GM19238 (cell line): ENCODE measurements around the gene CMIP.

Source experiments
- DNase-seq: peaks from one replicate; pipeline ENCODE4 v3.0.0; 2011; ENCODE audit warnings: low spot score; ENCODE audit not compliant: insufficient read length

CMIP gene

GRCh38 chr16:81581107-81581506, 136.5 kb downstream of the CMIP start:
- DNase-seq, result no peak

- no peak for DNase-seq
These were observed 138.2 kb downstream of the CMIP start for GRCh38 chr16:81582655-81583441.

GRCh38 chr16:81583893-81584631, 139.5 kb downstream of the CMIP start:
- DNase-seq, result no peak

- no peak for DNase-seq
These were observed 141.2 kb downstream of the CMIP start for GRCh38 chr16:81585785-81586184.

GRCh38 chr16:81586417-81586816, 141.8 kb downstream of the CMIP start:
- no peak for DNase-seq

GRCh38 chr16:81586977-81587625, 142.5 kb downstream of the CMIP start:
- no peak for DNase-seq

- no peak for DNase-seq
These were observed 143.1 kb downstream of the CMIP start for GRCh38 chr16:81587626-81588160.

- DNase-seq, result no peak
These were observed 143.9 kb downstream of the CMIP start for GRCh38 chr16:81588326-81589081.

- DNase-seq, result no peak
These were observed 145.5 kb downstream of the CMIP start for GRCh38 chr16:81589975-81590650.

GRCh38 chr16:81590714-81591544, 146.3 kb downstream of the CMIP start:
- DNase-seq, result no peak

- DNase-seq, result no peak
These were observed 146.9 kb downstream of the CMIP start for GRCh38 chr16:81591545-81591870.

- no peak for DNase-seq
These were observed 147.8 kb downstream of the CMIP start for GRCh38 chr16:81592353-81592866.

GRCh38 chr16:81593481-81593880, 148.9 kb downstream of the CMIP start:
- DNase-seq, result no peak

- DNase-seq, result no peak
These were observed 151.2 kb downstream of the CMIP start for GRCh38 chr16:81595629-81596292.

- DNase-seq, result no peak
These were observed 152.6 kb downstream of the CMIP start for GRCh38 chr16:81597079-81597658.

- no peak for DNase-seq
These were observed 153.5 kb downstream of the CMIP start for GRCh38 chr16:81598083-81598482.

- DNase-seq, result no peak
These were observed 154.6 kb downstream of the CMIP start for GRCh38 chr16:81599034-81599744.

- DNase-seq, result no peak
These were observed 155.7 kb downstream of the CMIP start for GRCh38 chr16:81600275-81600674.
